NCI-H2107 treated with DMSO at 0.1 percent for 48 hours (cell line): ENCODE measurements around the gene MED27.

Experiments used
- DNase-seq: peaks from one replicate; lab custom pipeline; 2025; ENCODE audit not compliant: unreplicated experiment; lab: John Stamatoyannopoulos, UW

Gene MED27

DNA sequence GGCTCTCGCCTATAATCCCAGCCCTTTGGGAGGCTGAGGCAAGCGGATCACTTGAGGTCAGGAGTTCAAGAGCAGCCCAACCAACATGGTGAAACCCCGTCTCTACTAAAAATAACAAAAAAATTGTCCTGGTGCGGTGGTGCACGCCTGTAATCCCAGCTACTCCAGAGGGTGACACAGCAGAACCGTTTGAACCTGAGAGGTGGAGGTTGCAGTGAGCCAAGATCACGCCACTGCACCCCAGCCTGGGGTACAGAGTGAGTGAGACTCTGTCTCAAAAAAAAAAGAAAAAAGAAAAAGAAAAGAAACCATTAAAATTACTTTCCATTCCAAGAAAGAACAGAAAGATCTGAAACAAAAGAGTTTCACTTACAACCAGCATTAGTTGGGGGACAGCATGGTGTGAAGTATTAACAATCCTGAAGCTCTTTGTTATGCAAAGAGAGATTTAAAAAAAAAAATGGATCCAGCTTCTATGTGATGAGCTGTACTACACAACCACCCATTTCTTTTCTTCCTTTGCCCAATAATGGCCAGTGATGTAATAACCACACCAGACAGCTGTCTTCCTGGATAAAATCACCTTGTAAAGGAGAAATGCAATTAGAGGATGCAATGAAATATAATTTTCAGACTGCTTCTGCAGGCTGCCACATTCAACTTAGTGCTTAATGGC, 76.9 kb downstream of the MED27 start:
- no peak for DNase-seq

DNA sequence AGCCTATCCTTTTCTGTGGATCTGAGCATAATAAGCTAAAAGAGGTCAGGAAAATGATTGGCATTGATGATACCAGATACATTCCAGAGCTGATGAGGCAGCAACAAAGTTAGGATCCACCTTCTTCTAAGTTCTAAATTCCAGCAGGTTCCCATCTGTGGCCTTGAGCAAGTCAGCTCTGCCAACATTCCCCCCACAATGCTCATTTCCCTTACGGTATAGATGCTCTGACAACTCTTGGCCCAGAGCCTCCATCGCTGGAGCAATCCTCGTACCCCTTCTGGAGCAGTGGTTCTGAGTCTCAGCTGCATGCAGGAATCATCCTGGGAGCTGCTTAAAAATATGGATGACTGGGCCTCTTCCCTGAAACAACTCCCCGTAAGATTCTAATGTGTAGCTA, 78.1 kb downstream of the MED27 start:
- DNase-seq = no peak

DNA sequence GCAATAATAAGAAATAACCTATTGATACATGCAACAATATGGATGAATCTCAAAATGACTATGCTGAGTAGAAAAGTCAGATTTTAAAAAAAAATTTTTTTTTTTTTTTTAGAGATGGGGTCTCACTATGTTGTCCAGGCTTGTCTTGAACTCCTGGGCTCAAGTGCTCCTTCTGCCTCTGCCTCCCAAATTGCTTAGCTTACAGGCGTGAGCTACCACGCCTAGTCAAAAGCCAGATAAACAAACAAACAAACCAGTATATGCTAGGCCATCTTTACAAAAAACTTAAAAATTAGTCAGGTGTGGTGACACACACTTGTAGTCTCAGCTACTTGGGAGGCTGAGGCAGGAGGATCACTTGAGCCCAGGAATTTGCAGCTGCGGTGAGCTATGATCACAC, 79.0 kb downstream of the MED27 start:
- DNase-seq = no peak

DNA sequence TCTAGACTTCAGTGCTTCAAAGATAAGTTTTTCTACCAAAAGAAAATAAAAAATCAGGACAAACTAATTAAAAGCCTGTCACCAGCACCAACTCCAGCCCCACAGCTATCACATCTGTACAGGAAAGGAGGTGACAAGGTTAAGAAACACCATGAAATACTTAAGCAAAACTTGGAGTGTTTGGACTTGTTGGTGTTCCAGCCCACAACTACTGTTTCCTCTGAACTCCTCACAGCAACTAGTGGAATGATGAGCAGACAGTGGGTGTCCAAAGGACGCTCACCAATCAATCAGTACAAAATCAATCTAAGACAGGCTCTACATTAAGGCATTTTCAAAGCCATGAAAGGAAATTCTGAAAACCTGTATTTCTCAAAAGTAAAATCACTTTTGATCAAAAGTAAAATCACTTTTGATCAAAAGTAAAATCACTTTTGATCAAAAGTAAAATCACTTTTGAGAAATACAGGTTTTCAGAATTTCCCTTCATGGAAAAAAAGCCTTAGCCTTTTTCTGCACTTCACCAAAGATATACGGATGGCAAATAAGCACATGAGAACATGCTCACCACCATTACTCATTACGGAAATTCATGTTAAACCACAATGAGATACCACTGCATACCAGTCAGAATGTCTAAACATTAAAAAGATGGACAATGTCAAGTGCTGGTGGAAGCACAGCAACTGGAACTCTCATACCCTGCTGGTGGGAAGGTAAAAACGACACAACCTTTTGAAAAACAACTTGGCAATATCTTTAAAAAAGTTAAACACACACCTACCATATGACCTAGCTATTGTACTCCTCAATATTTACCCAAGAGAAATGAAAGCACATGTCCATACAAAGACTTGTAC, 79.7 kb downstream of the MED27 start:
- no peak for DNase-seq

DNA sequence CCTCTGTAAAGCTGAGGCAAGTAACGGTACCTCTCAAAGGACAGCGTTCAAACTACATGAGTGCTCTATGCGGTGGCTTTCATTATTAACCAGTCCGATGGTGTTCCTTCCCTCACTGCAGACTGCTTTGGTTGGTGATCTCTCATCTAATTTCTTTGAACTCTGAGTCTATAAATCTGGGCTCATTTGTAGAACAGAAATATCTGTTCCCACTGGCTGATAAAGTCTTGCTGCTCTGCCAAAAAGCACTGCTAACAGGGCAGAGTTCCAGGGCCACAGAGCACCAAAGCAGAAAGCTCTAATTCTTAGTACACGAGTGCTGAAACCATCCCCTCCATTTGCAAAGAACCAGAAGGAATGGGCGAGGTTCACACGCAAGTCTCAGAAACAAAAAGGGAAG, 81.9 kb downstream of the MED27 start:
- no peak for DNase-seq

DNA sequence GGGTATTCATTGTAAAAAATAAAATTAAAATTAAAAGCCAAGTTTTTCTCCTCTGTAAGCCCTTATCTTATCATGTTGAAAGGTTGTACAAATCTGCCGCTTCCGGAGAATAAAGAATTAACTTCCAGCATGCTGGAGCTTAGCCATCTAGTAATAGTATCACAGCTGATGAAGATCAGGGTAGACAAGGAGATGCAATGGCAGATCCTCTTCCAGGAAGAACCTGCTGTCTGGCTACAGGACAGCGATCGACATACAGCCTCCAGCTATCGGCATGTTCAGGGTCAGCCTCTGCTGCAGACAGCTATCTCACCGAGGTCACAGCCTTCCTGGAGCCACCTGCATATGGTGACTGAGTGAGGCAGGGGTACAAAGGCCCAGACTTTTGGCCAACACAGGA, 82.6 kb downstream of the MED27 start:
- no peak for DNase-seq

DNA sequence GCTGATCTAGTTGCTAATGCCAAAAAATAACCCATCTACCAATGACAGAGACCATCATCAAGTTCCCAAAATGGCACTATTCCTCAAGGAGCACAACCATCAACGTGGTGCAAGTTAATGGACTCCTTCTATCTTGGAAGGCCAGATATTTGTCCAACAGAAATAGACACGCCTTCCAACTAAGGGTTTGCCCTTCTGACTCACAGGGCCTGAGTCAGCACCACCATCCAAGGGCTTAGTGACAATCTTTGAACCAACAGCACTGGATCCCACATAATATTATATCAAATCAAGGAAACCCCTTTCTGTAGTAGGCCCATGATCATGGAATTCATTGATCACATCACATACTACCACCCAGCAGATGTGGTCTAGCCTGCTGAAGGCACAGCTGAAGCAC, 84.3 kb downstream of the MED27 start:
- no peak for DNase-seq

DNA sequence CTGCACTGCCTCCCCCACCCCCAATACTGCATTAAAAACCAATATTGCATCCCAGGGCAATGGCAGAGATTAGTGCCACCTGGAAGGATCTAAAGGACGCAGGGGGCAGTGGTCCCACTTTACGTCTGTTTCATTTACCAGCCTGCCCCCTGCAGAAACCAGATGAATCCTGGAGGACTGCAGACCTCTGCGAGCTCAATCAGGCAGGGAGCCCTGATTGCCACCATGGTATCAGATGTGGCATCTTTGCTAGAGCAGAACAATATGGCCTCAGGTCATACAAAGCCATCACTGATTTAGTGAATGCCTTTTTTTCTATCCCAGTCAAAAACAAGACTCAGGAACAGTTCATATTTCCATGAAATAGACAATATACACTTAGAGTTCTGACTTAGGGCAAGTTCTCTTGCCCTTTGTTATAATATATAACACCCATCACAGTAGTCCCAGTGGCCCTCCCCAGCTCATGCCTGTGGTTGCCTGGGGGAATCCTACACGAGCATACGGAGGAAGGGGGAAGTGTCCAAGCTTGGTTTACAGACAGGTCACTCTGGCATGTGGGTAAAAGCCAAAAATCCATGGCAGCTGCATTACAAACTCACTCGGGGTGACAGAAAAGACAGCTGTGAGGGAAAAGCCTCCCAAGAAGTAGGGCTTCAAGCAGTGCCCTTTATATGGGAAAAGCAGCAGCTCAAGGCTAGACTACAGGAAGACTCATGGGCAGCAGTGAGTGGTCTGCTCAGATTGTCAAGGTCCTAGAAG, 85.1 kb downstream of the MED27 start:
- no peak for DNase-seq

DNA sequence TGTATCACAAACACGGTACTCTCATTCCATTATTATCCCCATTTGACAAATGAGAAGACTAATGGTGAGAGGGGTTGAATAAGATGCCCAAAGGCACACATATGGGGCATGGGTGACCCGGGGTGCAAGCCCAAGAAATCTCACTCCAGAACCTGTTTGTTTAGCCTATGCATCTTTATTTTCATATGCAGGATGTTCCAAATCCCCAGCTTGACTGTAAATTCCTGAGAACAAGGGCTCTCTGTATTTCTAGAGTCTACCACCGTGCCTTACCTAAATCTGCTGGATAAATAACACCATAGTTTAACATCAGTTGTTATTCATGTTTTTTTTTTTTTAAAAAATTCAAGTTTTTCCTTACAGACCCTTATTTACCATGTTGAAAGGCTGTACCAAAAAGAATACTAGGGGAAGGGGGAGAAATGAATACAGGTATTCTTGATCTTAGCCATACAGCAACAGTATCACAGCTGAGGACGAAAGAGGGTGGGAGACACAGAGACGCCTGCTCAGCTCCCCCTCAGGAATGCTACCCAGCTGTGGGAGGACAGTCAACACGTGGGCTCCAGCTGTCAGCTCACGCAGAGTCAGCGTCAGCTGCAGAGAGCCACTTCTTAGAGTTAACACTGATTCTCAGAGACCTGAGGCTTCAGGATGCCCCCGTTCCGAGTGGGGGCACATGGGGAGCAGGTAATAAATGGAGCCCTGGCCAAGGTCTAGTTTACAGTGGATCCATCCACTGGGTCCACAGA, 86.6 kb downstream of the MED27 start:
- no peak for DNase-seq

DNA sequence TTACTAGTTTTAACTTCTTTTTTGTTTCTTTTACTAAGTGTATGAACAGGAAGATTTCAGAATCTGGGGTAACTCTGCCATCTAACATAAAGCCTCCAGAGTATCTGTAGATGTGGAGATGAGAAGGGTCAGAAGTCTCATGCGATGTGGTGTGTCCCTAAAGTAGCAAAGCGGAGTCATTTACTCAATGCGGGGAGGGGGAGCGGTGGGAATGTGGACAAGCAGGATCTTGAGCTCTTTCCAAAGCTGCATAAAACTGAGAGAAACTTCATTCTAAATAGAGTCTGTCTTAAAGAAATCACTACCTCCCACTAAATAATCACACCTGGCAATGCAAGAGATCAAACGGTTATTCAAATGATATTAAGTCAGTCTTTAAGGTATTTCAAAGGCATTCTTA, 92.4 kb downstream of the MED27 start:
- DNase-seq = no peak

DNA sequence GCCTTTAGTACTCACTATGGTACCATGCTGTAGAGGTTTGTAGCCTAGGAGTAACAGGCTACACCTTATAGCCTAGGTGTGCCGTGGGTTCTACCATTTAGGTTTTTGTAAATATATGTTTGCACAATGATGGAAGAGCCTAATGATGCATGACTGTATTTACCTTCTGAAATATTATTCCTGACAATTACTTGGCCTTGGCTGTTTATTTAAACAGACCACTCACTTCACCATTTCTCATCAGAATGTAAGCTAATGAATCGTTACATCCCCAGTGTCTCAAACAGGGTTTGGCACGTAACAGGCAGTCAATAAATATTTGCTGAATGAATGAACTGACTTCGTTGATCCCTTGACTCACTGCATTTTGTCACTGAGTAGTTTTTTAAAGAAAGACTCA, 93.1 kb downstream of the MED27 start:
- DNase-seq = no peak

DNA sequence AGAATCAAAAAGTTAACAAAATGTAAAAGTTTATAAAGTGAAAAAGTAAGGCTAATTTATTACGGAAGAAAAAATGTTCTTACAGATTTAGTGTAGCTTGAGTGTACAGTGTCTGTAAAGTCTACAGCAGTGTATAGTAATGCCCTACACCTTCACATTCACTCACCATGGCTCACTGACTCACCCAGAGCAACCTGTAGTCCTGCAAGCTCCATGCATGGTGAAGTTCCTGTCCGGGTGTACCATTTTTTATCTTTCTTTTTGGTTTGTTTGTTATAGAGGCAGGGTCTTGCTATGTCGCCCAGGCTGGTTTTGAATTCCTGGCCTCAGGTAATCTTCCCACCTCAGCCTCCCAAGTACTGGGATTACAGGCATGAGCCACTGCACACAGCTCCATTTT, 93.6 kb downstream of the MED27 start:
- no peak for DNase-seq

DNA sequence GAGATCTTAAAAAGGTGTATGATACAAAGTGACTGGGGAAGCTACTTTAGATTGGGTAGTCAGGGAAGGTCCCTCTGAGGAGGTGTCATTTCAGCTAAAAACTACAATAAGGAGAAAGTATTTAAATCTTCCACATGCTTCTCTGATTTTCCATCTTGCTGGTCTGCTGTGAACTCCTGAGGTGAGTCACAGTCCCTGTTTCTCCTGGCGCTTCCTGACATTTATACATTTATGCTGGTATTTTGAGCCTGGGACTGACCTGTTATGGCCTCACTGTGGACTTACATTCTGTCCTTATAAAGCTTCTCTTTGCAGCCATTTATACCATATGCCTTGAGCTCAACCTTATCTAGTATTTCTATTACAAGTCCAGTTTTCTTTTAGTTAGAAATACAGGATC, 95.1 kb downstream of the MED27 start:
- DNase-seq = no peak

DNA sequence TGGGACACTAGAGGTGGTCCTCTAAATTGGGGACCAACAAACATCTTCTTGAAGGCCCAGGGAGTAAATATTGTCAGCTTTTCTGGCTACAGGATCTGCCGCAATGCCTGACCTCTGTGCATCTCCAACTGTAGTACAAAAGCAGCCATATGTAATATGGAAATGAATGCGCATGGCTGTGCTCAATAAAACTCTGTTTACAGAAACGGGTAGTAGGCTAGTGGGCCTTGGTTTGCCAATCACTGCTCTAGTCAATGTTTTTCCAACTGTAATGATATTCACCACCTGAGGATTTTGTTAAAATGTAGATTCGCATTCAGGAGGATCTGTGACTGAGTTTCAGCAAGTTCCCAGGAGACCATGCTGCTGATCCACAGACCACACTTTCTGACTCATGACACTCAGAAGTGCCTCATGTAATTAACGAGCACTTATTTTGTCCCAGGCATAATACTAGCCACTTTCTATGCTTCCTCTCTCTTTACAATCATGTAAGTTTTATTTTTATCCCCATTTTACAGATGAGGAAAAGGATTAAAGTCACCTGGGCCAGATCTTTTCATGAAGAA, 96.9 kb downstream of the MED27 start:
- no peak for DNase-seq

DNA sequence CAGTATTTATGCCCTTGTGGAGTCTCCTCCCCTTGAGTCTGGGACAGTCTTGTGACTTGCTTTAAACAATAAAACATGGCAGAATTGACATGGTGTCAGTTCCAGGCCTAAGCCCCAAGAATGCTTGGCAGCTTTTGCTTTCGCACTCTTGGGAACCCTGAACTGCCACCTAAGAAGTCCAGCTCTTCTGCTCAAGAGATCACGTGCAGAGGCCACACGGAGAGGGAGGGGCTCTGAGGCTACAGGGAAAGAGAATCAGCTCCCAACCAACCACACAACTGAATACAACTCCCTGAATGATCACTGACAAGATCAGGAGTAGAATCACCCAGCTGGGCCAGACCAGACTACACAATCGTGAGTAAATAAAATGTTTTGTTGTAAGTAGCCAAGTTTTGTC, 97.6 kb downstream of the MED27 start:
- no peak for DNase-seq

DNA sequence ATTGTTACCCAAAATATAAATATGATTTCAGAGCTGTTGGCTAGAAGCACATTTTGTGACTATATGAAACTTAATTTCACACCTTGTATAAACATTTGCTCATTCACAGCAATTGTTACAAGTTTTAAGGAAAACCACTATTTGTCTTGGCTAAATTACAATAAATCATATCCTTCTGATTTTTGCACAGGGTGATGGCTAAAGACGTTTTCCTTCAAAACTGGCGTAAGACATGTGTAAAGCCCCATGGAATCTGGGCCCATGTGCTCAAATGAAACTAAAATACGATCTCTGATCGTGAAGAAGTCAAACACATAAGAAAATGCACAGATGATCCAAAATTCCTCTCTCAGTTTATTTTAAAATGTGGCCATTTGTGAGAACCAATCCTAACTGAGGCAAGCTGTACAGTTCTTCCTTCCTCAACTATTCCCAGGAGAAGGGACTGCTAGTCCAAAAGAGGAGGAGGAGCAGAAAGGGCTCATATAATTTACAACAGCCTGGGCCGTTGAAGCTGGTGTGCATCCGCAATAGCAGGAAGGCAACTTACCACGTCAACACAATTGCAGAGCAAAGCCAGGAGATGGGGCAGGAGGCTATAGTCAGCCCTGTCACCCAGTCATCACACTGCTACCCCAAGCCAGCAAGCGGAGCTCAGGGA, 98.4 kb downstream of the MED27 start:
- no peak for DNase-seq

DNA sequence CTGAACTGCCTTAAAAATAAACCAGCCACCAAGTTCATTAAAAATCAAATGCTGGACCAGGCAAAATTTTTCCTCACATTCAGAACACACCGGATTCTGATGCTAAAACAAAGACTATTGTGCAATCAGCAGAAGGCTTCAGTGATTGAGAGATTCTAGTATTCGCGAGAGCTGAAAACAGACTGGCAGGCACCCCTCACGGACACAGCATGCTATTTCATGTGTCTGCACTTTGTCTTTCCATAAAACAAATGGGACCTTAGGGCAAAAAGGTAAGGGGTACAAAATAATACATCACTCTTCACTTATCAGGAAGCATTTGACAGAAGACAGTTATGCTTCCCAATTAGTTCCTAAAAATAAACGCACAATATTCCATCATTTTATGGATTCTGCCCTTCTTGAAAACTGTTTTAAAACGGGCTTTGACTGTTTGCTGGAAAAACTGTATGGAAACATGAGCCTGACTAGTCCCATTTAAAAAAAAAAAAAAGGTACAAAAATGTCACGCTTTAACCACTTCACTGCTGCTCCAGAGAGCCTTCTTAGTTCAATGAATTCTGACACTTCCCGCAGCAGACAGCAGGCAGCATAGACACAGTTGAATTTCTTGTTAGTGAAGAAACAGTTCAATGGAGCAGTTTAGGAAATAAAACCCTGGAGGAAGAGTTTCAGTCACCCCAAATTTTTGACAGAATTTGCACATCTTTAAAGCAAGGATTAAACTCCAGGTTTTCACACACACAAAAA, 99.2 kb downstream of the MED27 start:
- DNase-seq = no peak

DNA sequence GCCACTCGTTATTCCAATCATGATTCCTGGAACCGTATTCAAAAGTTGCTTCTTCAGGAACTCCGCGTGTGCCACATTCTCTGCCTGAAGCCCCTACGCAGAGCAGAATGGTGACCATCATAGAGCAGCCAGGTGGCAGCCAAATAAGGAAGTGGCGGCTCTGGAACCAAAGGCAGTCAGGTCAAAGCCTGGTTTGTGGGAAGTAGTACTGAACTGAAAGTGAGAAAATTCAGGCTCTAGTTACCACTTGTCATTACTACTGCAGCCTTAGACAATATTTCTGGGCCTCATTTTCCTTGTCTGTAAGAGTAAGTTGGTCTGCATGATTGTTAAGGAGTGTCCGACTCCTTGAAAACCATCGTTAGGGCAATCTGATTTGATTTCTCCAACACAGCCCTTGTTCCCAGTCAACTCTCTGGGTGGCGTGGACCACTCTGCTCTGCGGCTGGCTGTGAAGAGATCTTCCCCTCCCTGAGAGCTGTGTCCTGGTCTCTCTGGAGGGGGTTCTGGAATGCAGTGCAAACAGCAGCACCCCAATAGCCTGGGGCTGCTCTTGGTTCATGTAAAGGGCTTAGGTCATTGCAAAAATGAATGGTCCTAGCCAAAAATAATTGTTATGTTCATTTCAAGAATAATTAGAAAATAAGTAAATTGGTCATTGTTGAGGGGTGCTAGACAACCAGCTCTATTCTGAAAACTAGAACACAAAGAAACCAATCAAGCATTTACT, 102.4 kb downstream of the MED27 start:
- no peak for DNase-seq
